PC-3 (cell line): ENCODE measurements around the gene JAK2.

Source experiments
- CTCF ChIP-seq: fragments of 300-600 bp; sonication (generic); conservative IDR thresholded peaks from 2 replicates; pipeline ENCODE4 v1.5.1; 2017; ENCODE audit warnings: antibody characterized with exemption, low read depth, mild to moderate bottlenecking, low read length
- EZH2 ChIP-seq: fragments of 300-600 bp; sonication (generic); IDR thresholded peaks from one replicate; pipeline ENCODE4 v1.6.1; 2017; ENCODE audit warnings: antibody characterized with exemption, mild to moderate bottlenecking, low read length; ENCODE audit not compliant: unreplicated experiment
- EZH2phosphoT487 ChIP-seq: fragments of 300-600 bp; sonication (generic); IDR thresholded peaks from 2 replicates; pipeline ENCODE4 v1.6.1; 2018; ENCODE audit warnings: mild to moderate bottlenecking, antibody characterized with exemption, low read length, borderline replicate concordance

- TF ChIP-seq CTCF = no peak
- no peak for TF ChIP-seq EZH2phosphoT487
- TF ChIP-seq EZH2 = no peak
These were observed 56.5 kb downstream of the JAK2 start for GRCh38 chr9:5041390-5042115.
